Left lung (tissue), 10 donors: Measurements from ENCODE around the gene POU3F1. TPM values are rescaled to one million over a fixed set of nuclear protein-coding genes. Genes with fewer than 3 reads are reported as not detected.

ENCODE experiments used
- ATAC-seq: fragments of 200-7000 bp; cut with Tn5 transposase; one replicate; pipeline ENCODE4 v1.9.1; 2020; ENCODE audit warnings: moderate library complexity
- DNase-seq, 4 donors: peaks; one replicate each; pipeline ENCODE4 v3.0.0-alpha.2; 2013 to 2020
- H3K27ac ChIP-seq, 2 donors: fragments of 200-600 bp; sonication (generic) in 1 of 2; one replicate each; pipeline versions ENCODE4 v1.5.0 to v1.8.0; 2020 to 2021
- H3K27me3 ChIP-seq, 2 donors: fragments of 200-600 bp; sonication (generic) in 1 of 2; one replicate each; pipeline versions ENCODE4 v1.5.0 to v1.8.0; 2020 to 2021
- H3K36me3 ChIP-seq, 2 donors: fragments of 200-600 bp; sonication (generic) in 1 of 2; one replicate each; pipeline versions ENCODE4 v1.5.0 to v1.8.0; 2020 to 2021
- H3K4me1 ChIP-seq, 2 donors: fragments of 200-600 bp; one replicate each; pipeline ENCODE4 v1.8.0; 2021
- H3K4me3 ChIP-seq, 2 donors: fragments of 200-600 bp; sonication (generic) in 1 of 2; one replicate each; pipeline versions ENCODE4 v1.5.0 to v1.8.0; 2020 to 2021; ENCODE audit warnings: mild to moderate bottlenecking in 1 of 2
- H3K9me3 ChIP-seq, 2 donors: fragments of 200-600 bp; sonication (generic) in 1 of 2; one replicate each; pipeline versions ENCODE4 v1.5.0 to v1.8.0; 2020 to 2021
- CTCF ChIP-seq, 2 donors: fragments of 200-600 bp; sonication (generic) in 1 of 2; IDR thresholded peaks; one replicate each; pipeline versions ENCODE4 v1.5.0 to v1.8.0; 2021; ENCODE audit warnings: antibody characterized with exemption in 2 of 2
- intact Hi-C, 2 donors: fragments of 100-400 bp; cut with DNase I; formaldehyde crosslinking; loops; one replicate each; pipeline versions ENCODE4 v1.11.2 to v1.14.2; 2022
- polyA plus RNA-seq, 6 donors: library from polyadenylated mRNA; unstranded; fragments of 120-200 nt; gene quantifications; one replicate each; pipeline ENCODE4 v1.2.1, GENCODE V29; 2013; ENCODE audit not compliant: insufficient read length in 6 of 6
- total RNA-seq, 2 donors: library from RNA; stranded (reverse); fragmentation: NEBNext Ultra II Directional; extraction: Animal tissue kit (Norgen Biotek cat#: 25700); gene quantifications; one replicate each; pipeline ENCODE4 v1.2.1, GENCODE V29; 2021
- donor health status: DM: no; HTN: yes; CAD: no.
- donor health status: DM: no; HTN: no; CAD: no.

The POU3F1 gene
- total and polyA plus RNA-seq, 8 donors, result 0.08 to 0.28 (median 0.13) TPM; not detected in 4

DNA sequence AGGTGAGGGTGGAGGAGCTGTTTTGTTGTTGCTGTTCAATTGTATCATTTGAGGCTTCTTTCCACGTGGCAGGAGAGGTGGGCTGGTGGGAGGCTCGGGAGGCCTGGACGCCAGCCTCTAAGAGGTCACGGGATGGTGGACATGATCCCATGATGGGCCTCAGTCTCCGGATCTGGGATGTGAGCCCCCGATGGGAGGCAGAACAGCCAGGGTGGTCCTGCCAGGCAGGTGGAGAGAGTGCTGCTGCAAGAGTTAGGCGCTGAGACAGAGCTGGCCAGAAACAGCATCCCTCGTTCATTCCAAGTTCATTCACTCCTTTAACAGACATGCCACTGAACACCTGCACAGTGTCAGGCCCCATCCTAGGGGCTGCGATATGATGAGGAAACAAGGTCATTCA lies 41.1 kb upstream of the POU3F1 start:
- no peak for TF ChIP-seq CTCF (IDR thresholded peaks at IDR 0.05)
- peaks cover 0 to 28% of the 10 kb centered on the region in 2 donors for H3K27me3 ChIP-seq
- intact Hi-C loops, result no loop called here
- H3K9me3 ChIP-seq, result no peaks in the 10 kb centered on the region
- no peaks in the 10 kb centered on the region for H3K36me3 ChIP-seq
- no peaks in the 10 kb centered on the region for H3K4me1 ChIP-seq
- ATAC-seq (no peak), DNase-seq (no peak)
- H3K4me3 ChIP-seq, result no peak overlapping the region
- no peak overlapping the region for H3K27ac ChIP-seq

GRCh38 chr1:38085666-38086330 lies 39.2 kb upstream of the POU3F1 start:
- intact Hi-C loops, result no loop called here
- H3K9me3 ChIP-seq, result no peaks in the 10 kb centered on the region
- no peaks in the 10 kb centered on the region for H3K36me3 ChIP-seq
- DNase-seq, result no peak
- H3K27ac ChIP-seq, result no peak overlapping the region
- ATAC-seq, result no peak
- no peak overlapping the region for H3K4me3 ChIP-seq
- TF ChIP-seq CTCF (IDR thresholded peaks at IDR 0.05), result no peak
- peaks cover 0 to 15% of the 10 kb centered on the region in 2 donors for H3K27me3 ChIP-seq
- H3K4me1 ChIP-seq, result no peaks in the 10 kb centered on the region

GRCh38 chr1:38084700-38085099 lies 38.1 kb upstream of the POU3F1 start:
- intact Hi-C loops, result no loop called here
- H3K9me3 ChIP-seq, result no peaks in the 10 kb centered on the region
- DNase-seq, result no peak
- no peaks in the 10 kb centered on the region for H3K4me1 ChIP-seq
- no peak overlapping the region for H3K27ac ChIP-seq
- no peak for TF ChIP-seq CTCF (IDR thresholded peaks at IDR 0.05)
- ATAC-seq, result no peak
- no peaks in the 10 kb centered on the region for H3K36me3 ChIP-seq
- H3K27me3 ChIP-seq, result peaks cover 0 to 6% of the 10 kb centered on the region in 2 donors
- no peak overlapping the region for H3K4me3 ChIP-seq

- Histone ChIP-seq H3K4me3 (no peak overlapping the region), H3K9me3 (no peaks in the 10 kb centered on the region), H3K27ac (no peak overlapping the region), H3K36me3 (no peaks in the 10 kb centered on the region), H3K27me3 (peaks cover 0 to 5% of the 10 kb centered on the region in 2 donors), H3K4me1 (no peaks in the 10 kb centered on the region)
- intact Hi-C loops, result no loop called here
- TF ChIP-seq CTCF (IDR thresholded peaks at IDR 0.05), result no peak
- no peak for DNase-seq
- ATAC-seq, result no peak
Observed at GRCh38 chr1:38084113-38084512, 37.5 kb upstream of the POU3F1 start.

DNA sequence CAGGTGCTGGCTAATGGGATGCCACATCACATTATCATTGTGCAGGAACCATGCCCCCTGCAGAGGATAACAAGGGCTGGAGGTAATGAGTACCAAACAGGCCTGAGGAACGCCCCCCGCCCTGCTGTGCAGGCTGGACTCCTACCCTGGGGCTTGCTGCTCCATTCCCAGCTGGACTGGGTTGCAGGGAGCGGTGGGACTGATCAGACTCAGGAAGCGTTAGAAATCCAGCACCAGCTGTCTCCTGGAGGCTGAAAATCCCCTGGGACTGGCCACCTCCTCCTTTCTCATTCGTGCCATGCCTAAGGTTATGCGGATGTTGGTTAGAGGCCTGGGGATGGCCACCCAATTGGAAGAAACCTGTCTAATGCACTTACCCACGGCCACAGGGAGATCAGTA lies 36.9 kb upstream of the POU3F1 start:
- DNase-seq (no peak), ATAC-seq (no peak)
- intact Hi-C loops, result no loop called here
- Histone ChIP-seq H3K4me3 (no peak overlapping the region), H3K9me3 (no peaks in the 10 kb centered on the region), H3K27me3 (peaks cover 0 to 5% of the 10 kb centered on the region in 2 donors), H3K27ac (no peak overlapping the region), H3K4me1 (no peaks in the 10 kb centered on the region), H3K36me3 (no peaks in the 10 kb centered on the region)
- no peak for TF ChIP-seq CTCF (IDR thresholded peaks at IDR 0.05)
